Tibial nerve (tissue), 4 donors: Measurements from ENCODE around the gene ZNF892. TPM values are rescaled to one million over a fixed set of nuclear protein-coding genes. Genes with fewer than 3 reads are reported as not detected.

Experiments
- total RNA-seq, 4 donors: library from RNA; depleted of rRNA; stranded (reverse); fragments of >200 nt; gene quantifications; one replicate each; pipeline ENCODE4 v1.1.0, GENCODE V29; 2016

The ZNF892 gene
- total RNA-seq, 4 donors from 2014 or later, result 7.7 to 21.2 (median 14.7) TPM

Other genes with a start within 250 kb of the ZNF892 start
- gene MAL, start 181.8 kb upstream of the ZNF892 start, total RNA-seq, result 100 to 1,000 TPM in 2 of 4 donors, 10 to 100 TPM in 2; 60.0 to 200 (median 121) TPM
- 10 to 100 TPM; 34.3 to 67.8 (median 50.8) TPM for gene MRPS5, start 85.7 kb upstream of the ZNF892 start, total RNA-seq
- 10 to 100 TPM; 19.4 to 24.1 (median 22.2) TPM for gene ZNF514, start 47.7 kb upstream of the ZNF892 start, total RNA-seq
- gene ZNF2, start 41.7 kb upstream of the ZNF892 start, total RNA-seq, result 1 to 10 TPM; 3.9 to 5.7 (median 4.9) TPM
- gene PROM2, start 66.9 kb downstream of the ZNF892 start, total RNA-seq, result 10 to 100 TPM in 1 of 4 donors, 1 to 10 TPM in 3; 2.2 to 12.3 (median 5.3) TPM
- gene KCNIP3, start 89.8 kb downstream of the ZNF892 start, total RNA-seq, result 10 to 100 TPM; 35.1 to 90.8 (median 50.2) TPM
- gene FAHD2A, start 195.2 kb downstream of the ZNF892 start, total RNA-seq, result 10 to 100 TPM; 21.0 to 34.5 (median 24.8) TPM